Kidney glomerular epithelial cell (primary cell): ENCODE measurements around the gene HOMER3.
A peak's percentile ranks its signal among the peaks of the same experiment; 100 is the strongest.
"Not testable (repeated sequence)": the region's sequence is repeated elsewhere in the genome, so short reads cannot be mapped to it uniquely, and the experiment has no call there.

Experiments
- DNase-seq: peaks from one replicate; lab custom pipeline; 2025; lab: John Stamatoyannopoulos, UW

The HOMER3 gene

DNA sequence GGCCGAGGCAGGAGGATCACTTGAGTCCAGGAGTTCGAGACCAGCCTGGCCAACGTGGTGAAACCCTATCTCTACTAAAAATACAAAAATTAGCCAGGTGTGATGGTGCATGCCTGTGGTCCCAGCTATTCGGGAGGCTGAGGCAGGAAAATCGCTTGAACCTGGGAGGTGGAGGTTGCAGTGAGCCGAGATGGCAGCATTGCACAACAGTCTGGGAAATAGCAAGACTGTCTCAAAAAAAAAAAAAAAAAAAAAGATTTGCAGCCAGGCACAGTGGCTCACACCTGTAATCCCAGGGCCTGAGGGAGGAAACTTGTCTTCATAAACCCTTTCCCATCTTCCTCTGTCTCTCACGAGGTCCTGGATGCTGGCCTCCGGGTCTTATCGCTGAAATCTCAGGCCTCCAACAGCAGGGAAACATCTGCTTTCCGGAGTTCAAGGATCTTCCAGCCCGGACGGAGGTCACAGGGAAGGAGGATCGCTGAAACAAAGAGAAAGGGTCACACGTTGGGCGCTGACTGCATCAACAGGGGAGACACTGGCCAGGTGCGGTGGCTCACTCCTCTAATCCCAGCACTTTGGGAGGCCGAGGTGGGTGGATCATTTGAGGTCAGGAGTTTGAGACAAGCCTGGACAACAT, 11.5 kb upstream of the HOMER3 start:
- DNase-seq, result not testable (repeated sequence)

GRCh38 chr19:18951721-18952281, 10.8 kb upstream of the HOMER3 start:
- DNase-seq, result no peak

- DNase-seq, result no peak
Observed at GRCh38 chr19:18949858-18950257, 8.8 kb upstream of the HOMER3 start.

- DNase-seq, result no peak
Observed at GRCh38 chr19:18948976-18949356, 7.9 kb upstream of the HOMER3 start.

- no peak for DNase-seq
Observed at GRCh38 chr19:18948075-18948975, 7.3 kb upstream of the HOMER3 start.

DNA sequence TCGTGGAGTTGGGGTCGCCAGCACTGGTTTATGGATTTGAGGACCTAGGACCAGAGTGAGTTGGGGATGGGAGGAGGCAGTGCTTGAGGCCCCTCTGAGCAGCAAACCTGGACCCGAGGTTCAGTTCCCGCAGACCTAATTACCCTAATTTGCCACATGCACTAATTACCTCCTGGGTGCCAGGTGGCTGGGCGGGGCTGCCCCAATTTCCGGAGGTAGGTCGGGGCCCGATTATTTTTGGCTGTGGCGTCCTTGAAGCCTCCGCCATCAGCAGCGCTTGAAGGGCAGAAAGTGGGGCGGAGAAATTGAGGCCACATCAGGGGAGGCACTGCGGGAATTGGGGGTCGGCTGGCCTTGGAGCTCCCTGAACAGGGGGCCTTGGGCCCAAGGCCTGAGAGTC, 5.9 kb upstream of the HOMER3 start:
- no peak for DNase-seq

- no peak for DNase-seq
Observed at GRCh38 chr19:18946335-18946734, 5.3 kb upstream of the HOMER3 start.

DNA sequence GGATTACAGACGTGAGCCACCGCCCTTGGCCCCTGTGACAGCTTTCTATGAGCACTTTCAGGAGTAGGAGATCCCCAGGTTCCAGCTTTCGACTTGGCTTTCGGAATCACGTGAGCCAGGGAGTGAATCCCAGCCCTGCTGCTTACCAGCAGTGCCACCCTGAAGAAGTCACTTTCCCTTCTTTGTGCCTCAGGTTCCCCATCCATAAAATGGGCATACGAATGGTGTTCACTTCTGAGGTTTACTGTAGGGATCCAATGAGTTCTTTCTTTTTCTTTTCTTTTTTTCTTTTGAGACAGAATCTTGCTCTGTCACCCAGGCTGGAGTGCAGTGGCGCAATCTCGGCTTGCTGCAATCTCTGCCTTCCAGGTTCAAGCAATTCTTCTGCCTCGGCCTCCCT, 4.3 kb upstream of the HOMER3 start:
- DNase-seq, result no peak

DNA sequence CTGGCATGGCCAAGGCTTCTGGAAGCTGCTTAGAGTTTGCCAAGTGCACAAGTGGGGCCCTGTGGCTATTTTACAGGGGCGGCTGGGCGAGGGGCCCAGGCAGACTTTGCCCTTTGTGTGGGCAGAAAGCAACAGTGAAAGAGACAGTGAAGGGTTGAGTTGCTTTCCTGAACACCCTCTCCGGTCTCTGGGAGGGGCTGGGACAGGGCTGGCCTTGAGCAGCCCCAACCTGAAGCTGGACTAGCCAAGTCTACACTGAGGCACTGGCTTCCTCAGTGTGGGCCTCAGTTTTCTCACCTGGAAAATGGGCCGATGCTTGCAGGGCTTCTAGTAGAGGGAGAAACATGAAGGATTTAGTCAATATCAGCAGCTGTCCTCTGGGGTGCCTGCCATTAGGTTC, 2.4 kb upstream of the HOMER3 start:
- DNase-seq, result no peak

- DNase-seq, result no peak
Observed at GRCh38 chr19:18942692-18943091, 1.7 kb upstream of the HOMER3 start.

- no peak for DNase-seq
Observed at GRCh38 chr19:18941628-18942354, 774 bp upstream of the HOMER3 start.

DNA sequence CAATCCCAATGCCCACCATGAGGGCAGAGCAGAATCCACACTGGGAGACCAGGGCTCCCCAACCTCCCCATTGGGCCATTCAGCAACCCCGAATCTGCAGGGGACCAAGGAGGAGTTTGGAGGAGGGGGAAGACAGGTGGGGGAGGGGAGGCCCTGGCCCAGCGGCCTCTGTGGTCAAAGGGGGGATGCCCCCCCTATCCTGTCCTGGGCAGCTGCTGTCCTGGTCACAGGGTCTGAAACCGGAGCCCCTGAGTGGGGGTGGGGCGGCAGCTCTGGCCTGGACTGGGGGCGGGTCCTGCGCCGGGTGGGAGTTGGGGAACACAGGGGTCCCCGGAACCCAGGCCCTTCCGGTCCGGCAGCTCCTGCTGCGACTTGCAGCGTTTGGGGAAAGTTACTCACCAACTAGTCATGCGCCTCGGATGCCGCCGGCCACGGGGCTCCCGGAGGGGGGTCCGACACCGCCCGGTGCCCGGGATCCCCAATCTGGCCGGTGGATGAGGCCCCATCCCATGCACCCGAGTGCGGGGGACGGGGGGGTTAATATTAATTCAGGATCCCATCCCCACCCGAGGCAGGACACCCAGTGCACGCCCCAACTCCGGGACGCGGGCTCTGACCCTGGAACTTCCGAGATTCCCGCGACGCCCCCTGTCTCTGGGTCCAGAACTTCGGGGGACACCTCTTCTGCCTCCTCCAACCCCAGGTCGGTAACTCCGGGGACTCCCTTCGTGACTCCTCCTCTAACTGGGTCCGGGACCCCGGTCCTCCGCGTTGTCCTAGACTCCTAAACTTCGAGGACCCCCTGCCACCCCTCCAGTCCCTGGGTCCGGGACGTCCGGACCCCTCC, 872 bp downstream of the HOMER3 start:
- DNase-seq, result peak; percentile 18

GRCh38 chr19:18939163-18939562, 1.9 kb downstream of the HOMER3 start:
- no peak for DNase-seq

DNA sequence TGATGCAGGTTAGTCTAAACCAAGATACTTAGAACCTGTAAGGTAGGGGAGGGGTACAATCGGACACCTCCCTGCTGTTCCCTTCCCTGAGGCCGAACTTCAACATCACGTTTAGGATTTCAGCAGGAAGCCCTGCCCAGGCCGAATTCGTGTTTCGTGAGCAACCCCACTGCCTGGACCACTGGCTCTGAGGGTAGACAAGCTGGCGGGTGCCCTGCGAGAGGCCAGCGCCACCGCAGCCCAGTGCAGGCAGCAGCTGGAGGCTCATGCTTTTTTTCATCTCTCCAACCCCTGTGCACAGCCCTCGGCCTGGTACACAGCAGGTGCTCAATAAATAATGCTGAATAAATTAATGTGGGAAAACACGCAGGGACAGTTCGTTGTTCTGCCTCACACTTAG, 7.7 kb downstream of the HOMER3 start:
- no peak for DNase-seq

GRCh38 chr19:18932216-18932841, 8.7 kb downstream of the HOMER3 start:
- DNase-seq, result no peak

DNA sequence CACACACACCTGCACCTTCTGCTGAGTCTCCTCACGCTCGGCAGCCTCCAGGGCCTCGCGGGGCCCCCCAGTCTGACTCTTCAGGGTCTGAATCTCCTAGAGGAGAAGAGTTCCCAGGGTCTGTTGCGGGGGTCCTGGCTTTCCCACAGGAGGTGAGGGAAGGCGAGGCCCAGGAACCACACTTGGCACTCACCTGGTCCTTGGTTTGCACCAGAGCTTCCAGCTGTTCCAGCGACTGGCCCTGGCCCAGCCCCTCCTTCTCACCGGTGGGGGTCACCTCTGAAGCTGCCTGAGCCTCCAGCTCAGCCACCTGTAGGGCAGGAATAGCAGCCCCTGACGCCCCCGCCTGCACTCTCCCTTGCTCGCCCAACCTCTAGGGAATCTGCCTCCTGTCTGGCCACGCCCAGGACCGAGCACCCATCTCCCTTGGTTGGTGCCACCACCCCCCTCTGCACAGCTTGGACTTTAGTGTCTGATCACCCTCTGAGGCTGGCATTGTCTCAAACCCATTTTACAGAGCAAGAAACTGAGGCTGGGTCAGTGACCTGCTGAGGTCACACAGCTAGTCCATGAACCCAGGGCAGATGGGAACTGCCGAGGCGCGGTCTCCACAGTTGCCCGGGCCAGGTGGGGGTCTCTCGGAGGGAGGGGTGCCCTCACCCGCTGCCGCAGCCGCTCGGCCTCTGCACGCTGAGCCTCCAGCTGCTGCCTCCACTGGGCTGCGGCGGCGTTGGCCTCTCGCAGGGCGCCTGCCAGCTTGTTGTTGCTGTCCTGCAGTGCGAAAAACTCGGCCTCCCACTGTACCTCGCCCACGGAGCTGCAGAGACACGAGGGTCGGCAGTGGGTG, 9.5 kb downstream of the HOMER3 start:
- DNase-seq, result no peak

DNA sequence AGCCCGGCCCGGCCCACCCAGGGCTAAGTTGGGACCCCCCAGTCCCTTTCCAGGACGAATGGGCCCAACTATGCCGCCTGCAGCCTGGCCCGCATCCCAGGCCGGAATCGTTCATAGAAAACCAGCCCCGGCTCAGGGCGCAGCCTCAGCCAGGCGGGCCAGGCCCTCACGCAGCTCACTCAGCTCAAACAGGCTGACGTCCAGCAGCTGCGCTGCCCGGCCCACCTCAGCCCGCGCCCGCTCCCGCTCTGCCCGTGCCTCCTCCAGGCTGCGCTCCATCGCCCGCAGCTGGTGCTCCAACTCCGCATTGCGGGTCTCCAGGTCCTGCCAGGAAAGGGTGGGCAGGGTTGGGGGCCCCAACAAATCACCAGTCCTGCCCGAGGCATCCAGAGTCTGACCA, 11.7 kb downstream of the HOMER3 start:
- DNase-seq, result no peak

DNA sequence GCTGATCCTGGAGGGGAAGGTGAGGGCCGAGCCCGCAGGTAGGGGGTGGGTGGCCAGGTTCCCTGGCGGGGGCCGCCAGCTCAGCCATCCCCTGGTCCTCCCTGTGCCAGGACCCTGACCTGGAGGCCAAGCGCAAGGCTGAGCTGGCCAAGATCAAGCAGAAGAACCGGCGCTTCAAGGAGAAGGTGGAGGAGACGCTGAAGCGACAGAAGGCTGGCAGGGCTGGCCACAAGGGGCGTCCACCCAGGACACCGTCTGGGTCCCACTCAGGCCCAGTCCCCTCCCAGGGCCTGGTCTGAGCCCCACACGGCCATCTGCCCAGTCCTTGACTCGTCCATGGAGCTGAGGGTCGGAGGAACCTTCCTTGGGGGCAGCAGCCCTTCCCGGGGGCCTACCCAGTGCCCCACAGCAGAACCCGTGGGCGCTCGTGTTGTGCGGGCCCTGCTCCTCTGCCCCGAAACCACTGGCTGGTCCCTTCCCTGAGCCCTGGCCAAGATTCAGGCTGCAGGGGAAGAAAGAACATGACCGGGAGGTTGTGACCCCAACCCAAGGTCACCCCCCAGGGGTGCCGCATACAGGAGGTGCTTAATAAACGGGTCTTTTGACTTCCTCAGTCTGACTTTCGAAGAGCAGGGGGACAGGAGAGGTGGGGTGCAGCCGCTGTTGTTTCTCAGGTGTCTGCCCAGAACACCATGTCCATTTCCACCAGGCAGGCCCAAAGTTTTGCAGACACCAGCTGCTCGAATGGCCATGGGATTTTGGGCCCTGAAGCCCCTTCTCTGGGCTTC, 12.8 kb downstream of the HOMER3 start:
- no peak for DNase-seq

DNA sequence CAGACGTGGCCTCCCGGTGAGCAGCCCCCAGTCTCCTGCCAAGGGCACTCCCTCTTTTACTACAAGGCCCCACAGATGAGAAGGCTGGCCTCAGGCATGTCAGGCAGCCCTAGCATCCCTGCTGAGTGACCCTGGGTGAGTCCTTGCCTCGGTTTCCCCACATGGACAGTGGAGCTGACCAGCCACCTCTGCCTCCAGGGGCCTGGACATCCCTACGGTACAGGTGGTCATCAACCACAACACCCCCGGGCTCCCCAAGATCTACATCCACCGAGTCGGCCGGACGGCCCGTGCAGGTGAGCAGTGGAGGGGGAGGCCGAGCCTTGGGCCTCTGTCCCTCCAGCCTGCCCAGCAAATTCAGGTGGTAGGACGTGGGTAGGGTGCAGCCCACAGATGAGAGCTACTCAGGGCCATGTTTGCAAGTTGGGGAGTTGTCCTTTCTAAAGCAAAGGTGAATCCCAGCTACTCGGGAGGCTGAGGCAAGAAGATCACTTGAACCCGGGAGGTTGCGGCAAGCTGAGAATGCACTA, 16.3 kb downstream of the HOMER3 start:
- no peak for DNase-seq
